SK-N-SH (cell line): Measurements from ENCODE around the gene SPRYD3. TPM values are rescaled to one million over a fixed set of nuclear protein-coding genes. Genes with fewer than 3 reads are reported as not detected.

ENCODE experiments used
- CTCF ChIA-PET: fragments of 300-600, 350-600 bp; formaldehyde crosslinking; extraction: SDS; loops from one replicate; lab custom pipeline; 2021; lab: Yijun Ruan, JAX
- POLR2A ChIA-PET: fragments of 350-600 bp; sonication (Branson Sonifier 250); formaldehyde crosslinking; extraction: SDS; loops from one replicate; lab custom pipeline; 2020; ENCODE audit warnings: antibody characterized with exemption, inconsistent platforms; lab: Yijun Ruan, JAX
- DNase-seq: peaks from one replicate; pipeline ENCODE4 v3.0.0; 2012
- H2AFZ ChIP-seq: fragments of 200-600 bp; sonication (generic); 2 replicates; pipeline ENCODE4 v1.8.1; 2016; ENCODE audit warnings: antibody characterized with exemption, mild to moderate bottlenecking, low read depth
- H3F3A ChIP-seq: fragments of 200-600 bp; sonication (generic); replicated peaks from 2 replicates; pipeline ENCODE3; 2016; ENCODE audit warnings: antibody characterized with exemption, mild to moderate bottlenecking; ENCODE audit not compliant: insufficient read depth
- H3K27ac ChIP-seq, 2 experiments: fragments of 200-500 bp in 1 of 2; fragments of 200-600 bp in 1 of 2; sonication (Bioruptor generic) in 1 of 2; sonication (generic), shearing (Covaris generic) in 1 of 2; 2 replicates each; pipeline versions ENCODE4 v1.5.1 to v1.6.1; 2014 to 2016; ENCODE audit warnings: low read depth in 2 of 2, inconsistent platforms in 1 of 2, low read length in 1 of 2, mild to moderate bottlenecking in 1 of 2, mixed read lengths in 1 of 2
- H3K27me3 ChIP-seq: fragments of 200-600 bp; sonication (generic), shearing (Covaris generic); 2 replicates; pipeline ENCODE4 v1.6.1; 2016; ENCODE audit warnings: mixed run types; ENCODE audit not compliant: insufficient read depth
- H3K36me3 ChIP-seq, 2 experiments: fragments of 200-500 bp in 1 of 2; fragments of 200-600 bp in 1 of 2; sonication (Bioruptor generic) in 1 of 2; sonication (generic) in 1 of 2; replicated peaks in 1 of 2; 2 replicates each; pipeline versions ENCODE3 to v1.5.1; 2014 to 2016; ENCODE audit warnings: low read length in 1 of 2, mild to moderate bottlenecking in 1 of 2; ENCODE audit not compliant: insufficient read depth in 2 of 2, control insufficient read depth in 1 of 2
- H3K4me1 ChIP-seq, 2 experiments: fragments of 200-500 bp in 1 of 2; fragments of 200-600 bp in 1 of 2; sonication (Bioruptor generic) in 1 of 2; sonication (generic), shearing (Covaris generic) in 1 of 2; 2 replicates each; pipeline versions ENCODE4 v1.5.1 to v1.6.1; 2014 to 2016; ENCODE audit warnings: low read depth in 1 of 2, low read length in 1 of 2, mixed run types in 1 of 2; ENCODE audit not compliant: insufficient read depth in 2 of 2, control insufficient read depth in 1 of 2
- H3K4me2 ChIP-seq: fragments of 200-600 bp; sonication (generic), shearing (Covaris generic); 2 replicates; pipeline ENCODE4 v1.6.1; 2017; ENCODE audit warnings: mixed run types
- H3K4me3 ChIP-seq, 2 experiments: fragments of 200-500 bp in 1 of 2; fragments of 200-600 bp in 1 of 2; sonication (Bioruptor generic) in 1 of 2; sonication (generic), shearing (Covaris generic) in 1 of 2; 2 replicates each; pipeline versions ENCODE4 v1.5.1 to v1.8.1; 2014 to 2016; ENCODE audit warnings: low read depth in 2 of 2, inconsistent platforms in 1 of 2, low read length in 1 of 2, mild to moderate bottlenecking in 1 of 2, mixed read lengths in 1 of 2, moderate library complexity in 1 of 2
- H3K79me2 ChIP-seq: fragments of 200-600 bp; sonication (generic); 2 replicates; pipeline ENCODE4 v1.8.1; 2017; ENCODE audit warnings: mild to moderate bottlenecking; ENCODE audit not compliant: insufficient read depth
- H3K9ac ChIP-seq: fragments of 200-600 bp; sonication (generic); 2 replicates; pipeline ENCODE4 v1.6.1; 2017; ENCODE audit warnings: mixed run types
- H3K9me2 ChIP-seq: fragments of 200-600 bp; sonication (generic); 2 replicates; pipeline ENCODE4 v1.6.1; 2017; ENCODE audit warnings: mixed run types
- H3K9me3 ChIP-seq: fragments of 200-600 bp; sonication (generic); 2 replicates; pipeline ENCODE4 v1.6.1; 2017; ENCODE audit warnings: mixed run types, mild to moderate bottlenecking, moderate library complexity
- H4K20me1 ChIP-seq: fragments of 200-600 bp; sonication (generic); 2 replicates; pipeline ENCODE4 v1.6.1; 2017; ENCODE audit warnings: mild to moderate bottlenecking, mixed run types; ENCODE audit not compliant: insufficient read depth
- CTCF ChIP-seq: fragments of 200-600 bp; sonication (generic); IDR thresholded peaks from 2 replicates; pipeline ENCODE4 v1.6.1; 2017; ENCODE audit warnings: antibody characterized with exemption, mild to moderate bottlenecking, moderate library complexity
- EZH2phosphoT487 ChIP-seq: fragments of 200-600 bp; sonication (generic); IDR thresholded peaks from 2 replicates; pipeline ENCODE4 v1.6.1; 2017; ENCODE audit warnings: low read depth, mixed run types, mild to moderate bottlenecking, antibody characterized with exemption, moderate library complexity, borderline replicate concordance
- MEF2A ChIP-seq: IDR thresholded peaks from 2 replicates; pipeline ENCODE4 v1.4.0; 2012; ENCODE audit warnings: low read depth, borderline replicate concordance
- MXI1 ChIP-seq: IDR thresholded peaks from 2 replicates; pipeline ENCODE4 v1.6.1; 2012; ENCODE audit warnings: mild to moderate bottlenecking, low read depth, low read length, improper control_type of control experiment
- NRF1 ChIP-seq: IDR thresholded peaks from 2 replicates; pipeline ENCODE4 v1.6.1; 2012; ENCODE audit warnings: low read depth, mild to moderate bottlenecking, low read length
- SIN3A ChIP-seq: IDR thresholded peaks from 2 replicates; pipeline ENCODE4 v1.6.1; 2012; ENCODE audit warnings: low read depth, mild to moderate bottlenecking, low read length, moderate library complexity, borderline replicate concordance
- ZBTB33 ChIP-seq: IDR thresholded peaks from 2 replicates; pipeline ENCODE4 v1.4.0; 2012; ENCODE audit warnings: low read depth, borderline replicate concordance
- WGBS: methylation state at CpG from one replicate; pipeline ENCODE4 v1.1.6; 2017; ENCODE audit warnings: low lambda C conversion rate; 5-methylcytosine and 5-hydroxymethylcytosine counted together
- polyA plus RNA-seq, 3 experiments: library from polyadenylated mRNA; depleted of rRNA; stranded (reverse); fragments of >200 nt; gene quantifications; 2 replicates each; pipeline ENCODE4 v1.2.3, GENCODE V29; 2012

The SPRYD3 gene
- polyA plus RNA-seq, 1 of the 3 experiments (the other 2 are of a cell fraction): 20.3 TPM

GRCh38 chr12:53054112-53054878 is 24.9 kb downstream of the SPRYD3 start (continued):
- TF ChIP-seq MXI1 (peak; percentile 75; the same call in 1 of the 2 replicates), ZBTB33 (no peak), EZH2phosphoT487 (no peak), SIN3A (no peak), MEF2A (no peak)

- peak overlapping the region; percentile 35 to 84; a peak in 3 of 4 replicates for H3K27ac ChIP-seq
- H3F3A ChIP-seq: peaks cover 27% of the 10 kb centered on the region
- H3K4me1 ChIP-seq: peaks cover 32 to 54% of the 10 kb centered on the region in 2 experiments
- no peak overlapping the region for H2AFZ ChIP-seq
- no peak for DNase-seq
- peak overlapping the region; percentile 66 for H3K4me3 ChIP-seq
- 38% methylated on average over 11 of the region's 16 CpGs for WGBS
- H3K27me3 ChIP-seq: no peaks in the 10 kb centered on the region
- TF ChIP-seq CTCF (peak; percentile 75), NRF1 (no peak), SIN3A (peak; percentile 12; the same call in 1 of the 2 replicates)
- H3K9me3 ChIP-seq: no peaks in the 10 kb centered on the region
- no peaks in the 10 kb centered on the region for H4K20me1 ChIP-seq
- POLR2A ChIA-PET: interaction anchor here (0.6 to 2.1 kb wide), 7 partner anchors 15 to 1611 kb away, joined by 3 to 9 read pairs (median 4); partner anchors contain the start of genes EIF4B and SPRYD3
- peak overlapping the region; percentile 99 for H3K4me2 ChIP-seq
- no peaks in the 10 kb centered on the region for H3K9me2 ChIP-seq
- peak overlapping the region; percentile 13; the same call in 1 of the 2 replicates for H3K9ac ChIP-seq
- peaks cover 8 to 22% of the 10 kb centered on the region in 2 experiments for H3K36me3 ChIP-seq
- peaks cover 29% of the 10 kb centered on the region for H3K79me2 ChIP-seq
- CTCF ChIA-PET: interaction anchor here (0.7 to 13.8 kb wide), 12 partner anchors 9 to 269 kb away, joined by 3 to 182 read pairs (median 5); partner anchors contain the start of gene IGFBP6
Measured at GRCh38 chr12:53053218-53054111, 25.7 kb downstream of the SPRYD3 start.
